H1 (cell line): ENCODE data around the gene EHBP1. TPM values are rescaled to one million over a fixed set of nuclear protein-coding genes. Genes with fewer than 3 reads are reported as not detected.
A peak's percentile ranks its signal among the peaks of the same experiment; 100 is the strongest.

ENCODE experiments used
- RBBP5 ChIP-seq: IDR thresholded peaks from 2 replicates; pipeline ENCODE4 v1.7.1; 2012; ENCODE audit warnings: low read depth, mild to moderate bottlenecking, inconsistent platforms, low read length, moderate library complexity, borderline replicate concordance
- polyA plus RNA-seq, 7 experiments: library from polyadenylated mRNA; depleted of rRNA in 3 of 7; stranded (reverse) in 5 of 7; unstranded in 2 of 7; fragments of >200 nt in 5 of 7; fragments of 200-250 nt in 2 of 7; gene quantifications; 1 replicate in 5 of 7; 2 replicates in 1 of 7; 4 replicates in 1 of 7; pipeline versions ENCODE4 v1.2.1 to v1.2.3, GENCODE V29; 2011 to 2013; ENCODE audit warnings: missing spikeins in 2 of 7, mixed read lengths in 2 of 7
- total RNA-seq: library from RNA; stranded (reverse); fragmentation: NEBNext Ultra II Directional; extraction: Animal tissue kit (Norgen Biotek cat#: 25700); gene quantifications from 2 replicates; pipeline ENCODE4 v1.2.1, GENCODE V29; 2021
- TF ChIP-seq, protein P1 (sequence below): IDR thresholded peaks from 2 replicates; pipeline ENCODE4 v1.6.1; 2012; ENCODE audit warnings: inconsistent platforms

EHBP1 gene
- total and polyA plus RNA-seq, 2 of the 8 experiments (the other 6 are each of a cell fraction or from before 2014, with no cell fraction given): 12.0 to 64.1 TPM

GRCh38 chr2:63044362-63045327, 339.1 kb downstream of the EHBP1 start (continued):
- TF ChIP-seq, protein P1, sequence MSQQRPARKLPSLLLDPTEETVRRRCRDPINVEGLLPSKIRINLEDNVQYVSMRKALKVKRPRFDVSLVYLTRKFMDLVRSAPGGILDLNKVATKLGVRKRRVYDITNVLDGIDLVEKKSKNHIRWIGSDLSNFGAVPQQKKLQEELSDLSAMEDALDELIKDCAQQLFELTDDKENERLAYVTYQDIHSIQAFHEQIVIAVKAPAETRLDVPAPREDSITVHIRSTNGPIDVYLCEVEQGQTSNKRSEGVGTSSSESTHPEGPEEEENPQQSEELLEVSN: peak; percentile 94
- no peak for TF ChIP-seq RBBP5
